Measurements from ENCODE around the gene SMYD1.

GRCh38 chr2:88097891-88098557 lies 30.4 kb downstream of the SMYD1 start:
- TF ChIP-seq CTCF (IDR thresholded peaks at IDR 0.05) (no peak), POLR2A (IDR thresholded peaks at IDR 0.05) (no peak)
